ENCODE measurements around the gene PITX1.

PITX1 gene

GRCh38 chr5:135040333-135041144 is 6.5 kb upstream of the PITX1 start:
- DNase-seq = peak; percentile 81

DNA sequence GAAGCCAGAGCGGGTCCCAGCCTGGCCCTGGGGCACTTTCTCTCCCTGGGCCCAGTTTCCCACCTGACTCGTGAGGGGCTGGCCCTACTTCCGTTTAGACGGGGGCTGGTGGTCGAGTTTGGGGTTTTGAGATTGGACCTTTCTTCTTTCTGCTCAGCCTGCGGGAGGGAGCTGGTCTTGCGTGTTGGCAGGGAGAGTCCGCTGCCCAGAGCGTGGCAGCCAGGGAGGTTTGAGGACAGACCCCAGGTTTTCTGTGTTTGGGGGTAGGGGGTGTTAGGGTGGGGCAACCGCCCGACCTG is 6.0 kb upstream of the PITX1 start:
- DNase-seq = peak; percentile 64

GRCh38 chr5:135039271-135040033 is 5.4 kb upstream of the PITX1 start:
- DNase-seq = no peak

GRCh38 chr5:135038813-135039270 is 4.8 kb upstream of the PITX1 start:
- DNase-seq = peak; percentile 77

DNA sequence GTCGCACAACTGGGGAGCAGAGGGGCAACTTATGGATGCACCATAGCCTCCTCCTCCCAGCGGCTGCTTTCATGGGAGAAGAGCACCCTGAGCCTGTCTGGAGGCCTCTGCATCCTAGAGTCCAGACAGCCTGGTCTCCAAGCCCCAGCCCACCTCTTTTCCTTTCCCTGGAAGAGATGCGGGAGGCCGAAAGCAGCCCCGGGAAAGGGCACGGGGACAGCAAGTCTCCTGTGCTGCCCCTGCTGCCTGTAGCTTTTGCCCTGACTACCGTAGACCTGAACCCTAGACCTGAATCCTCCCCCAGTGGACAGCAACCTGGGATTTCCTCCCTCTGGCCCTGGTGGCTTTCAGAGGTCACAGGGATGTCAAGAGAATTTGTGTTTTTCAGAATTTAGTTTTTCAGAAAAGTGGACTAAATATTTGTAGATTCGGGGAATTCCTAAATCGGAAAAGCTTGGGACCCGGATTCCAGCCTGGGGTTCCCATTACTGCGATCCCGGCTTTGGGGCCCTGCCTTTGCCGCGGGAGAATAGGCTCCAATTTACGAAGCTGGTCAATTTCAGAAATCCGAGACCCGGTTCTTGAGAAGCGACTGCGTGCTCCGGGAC is 4.3 kb upstream of the PITX1 start:
- peak; percentile 50 for DNase-seq

DNA sequence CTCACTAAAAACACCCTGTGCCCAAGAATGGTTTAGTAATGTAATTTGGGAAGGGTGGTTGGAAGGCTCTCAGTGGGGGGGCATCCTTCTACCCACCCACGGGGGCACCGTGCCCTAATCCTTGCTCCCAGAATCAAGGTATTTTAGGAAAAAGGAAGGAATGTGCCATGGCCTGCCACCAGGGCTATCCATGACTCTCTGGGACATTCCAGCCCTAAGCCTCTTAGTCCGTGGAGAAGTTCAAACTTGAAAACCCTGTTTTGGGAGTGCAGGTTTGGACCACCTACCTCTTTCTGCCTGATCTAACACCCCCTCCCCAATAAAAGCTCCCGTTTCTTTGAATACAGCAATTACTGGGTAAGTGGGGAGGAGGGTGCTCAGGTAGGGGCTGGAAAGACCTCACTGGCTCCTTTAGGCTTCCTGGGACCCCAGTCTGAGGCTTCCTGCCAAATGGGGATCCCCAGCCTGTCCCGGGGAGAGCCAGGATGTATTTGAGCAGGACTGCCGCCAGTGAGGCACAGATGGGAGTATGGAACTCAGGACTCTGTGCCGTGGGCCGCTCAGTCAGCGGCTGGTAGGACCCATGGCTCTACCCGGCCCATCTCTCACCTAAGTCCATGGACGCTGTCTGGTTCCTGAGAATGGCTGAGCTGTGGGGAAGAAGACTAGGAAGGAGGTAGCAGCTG is 3.6 kb upstream of the PITX1 start:
- no peak for DNase-seq

DNA sequence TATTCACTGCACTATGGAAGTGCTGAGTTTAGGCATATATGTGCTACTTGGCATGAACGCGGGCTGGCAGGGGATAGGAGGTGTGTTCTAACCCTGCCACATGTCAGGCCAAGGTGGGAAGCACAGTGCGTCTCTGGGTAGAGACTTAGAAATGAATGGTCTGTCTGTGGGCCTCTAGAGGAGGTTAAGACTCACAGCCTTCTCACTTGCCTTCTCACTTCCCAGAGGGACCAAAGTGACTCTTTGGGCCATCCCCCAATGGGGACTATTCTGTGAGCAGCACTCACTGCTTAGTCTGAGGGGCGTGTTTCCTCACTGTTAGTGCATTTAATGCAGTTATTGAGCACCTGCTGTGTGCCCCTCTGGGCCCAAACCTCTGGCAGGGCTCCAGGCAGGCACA is 2.4 kb upstream of the PITX1 start:
- no peak for DNase-seq

- DNase-seq = no peak
Measured at GRCh38 chr5:135035678-135036030, 1.6 kb upstream of the PITX1 start.

DNA sequence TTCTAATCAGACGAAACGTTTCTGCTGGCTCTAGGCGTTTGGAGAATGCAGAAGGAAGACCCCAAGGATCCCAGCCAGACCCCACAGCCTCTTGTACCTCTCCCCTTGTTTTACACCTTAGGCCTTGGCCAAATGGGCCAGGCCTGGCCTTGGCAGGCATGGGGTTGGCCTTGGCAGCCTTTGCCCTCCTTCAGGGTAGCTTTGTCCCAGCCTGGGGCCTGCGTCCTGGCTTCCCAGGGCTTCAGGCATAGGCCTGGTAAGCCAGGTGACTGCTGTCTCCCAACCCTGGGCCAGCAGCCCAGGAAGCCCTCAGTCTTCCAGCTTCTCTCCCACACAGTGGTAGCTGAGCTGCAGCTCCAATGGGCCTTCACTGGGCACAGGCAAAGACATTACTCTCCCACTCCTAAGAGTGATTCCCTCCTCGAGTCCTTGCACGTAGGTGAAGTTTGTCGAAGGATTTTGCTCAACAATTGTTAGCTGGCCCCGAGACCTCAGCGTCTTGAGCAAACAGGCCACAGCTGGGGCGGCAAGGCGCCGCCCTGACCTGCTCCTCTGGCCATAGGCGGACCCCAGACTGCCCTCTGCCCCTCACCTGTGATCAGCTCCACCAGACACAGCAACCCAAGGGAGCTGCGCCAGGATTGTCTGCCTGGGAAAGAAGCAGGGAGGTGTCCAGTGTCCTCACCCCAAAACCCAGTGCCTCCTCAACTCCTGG is 1.1 kb upstream of the PITX1 start:
- no peak for DNase-seq

DNA sequence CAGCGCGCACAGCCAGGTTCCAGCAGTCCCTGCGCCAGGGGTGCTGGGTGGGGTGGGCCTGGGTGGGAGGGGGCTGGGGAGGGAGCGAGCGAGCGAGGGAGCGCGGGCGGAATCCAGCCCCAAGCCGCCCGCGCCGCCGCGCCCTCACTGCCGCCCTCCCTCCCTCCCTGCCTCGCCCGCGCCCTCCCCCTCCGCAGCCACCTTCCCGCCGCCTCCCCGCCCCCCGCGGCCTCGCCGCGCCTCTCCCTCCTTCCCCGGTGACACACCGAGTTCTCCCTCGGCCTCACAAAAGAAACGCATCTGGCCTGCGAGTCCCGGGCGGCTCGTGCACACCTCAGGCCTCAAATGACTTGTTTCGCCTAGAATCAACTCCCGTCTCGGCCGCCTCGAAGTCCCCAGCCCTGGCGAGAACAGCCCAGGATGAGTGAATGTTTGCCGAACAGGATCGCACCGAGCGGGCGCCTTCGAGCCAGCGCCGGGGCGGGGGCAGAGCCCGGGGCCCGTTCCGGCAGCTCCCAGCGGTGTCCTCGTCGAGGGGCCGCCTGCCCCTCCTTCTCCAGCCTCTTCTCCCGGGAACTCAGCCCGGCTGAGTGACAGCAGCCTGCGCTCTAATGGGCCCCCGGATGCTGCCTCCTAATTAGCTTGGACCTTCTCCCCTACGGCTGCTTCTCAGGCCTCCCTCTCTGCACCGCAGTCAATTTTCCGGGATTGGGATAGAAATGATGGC is 371 bp upstream of the PITX1 start:
- peak; percentile 83 for DNase-seq

DNA sequence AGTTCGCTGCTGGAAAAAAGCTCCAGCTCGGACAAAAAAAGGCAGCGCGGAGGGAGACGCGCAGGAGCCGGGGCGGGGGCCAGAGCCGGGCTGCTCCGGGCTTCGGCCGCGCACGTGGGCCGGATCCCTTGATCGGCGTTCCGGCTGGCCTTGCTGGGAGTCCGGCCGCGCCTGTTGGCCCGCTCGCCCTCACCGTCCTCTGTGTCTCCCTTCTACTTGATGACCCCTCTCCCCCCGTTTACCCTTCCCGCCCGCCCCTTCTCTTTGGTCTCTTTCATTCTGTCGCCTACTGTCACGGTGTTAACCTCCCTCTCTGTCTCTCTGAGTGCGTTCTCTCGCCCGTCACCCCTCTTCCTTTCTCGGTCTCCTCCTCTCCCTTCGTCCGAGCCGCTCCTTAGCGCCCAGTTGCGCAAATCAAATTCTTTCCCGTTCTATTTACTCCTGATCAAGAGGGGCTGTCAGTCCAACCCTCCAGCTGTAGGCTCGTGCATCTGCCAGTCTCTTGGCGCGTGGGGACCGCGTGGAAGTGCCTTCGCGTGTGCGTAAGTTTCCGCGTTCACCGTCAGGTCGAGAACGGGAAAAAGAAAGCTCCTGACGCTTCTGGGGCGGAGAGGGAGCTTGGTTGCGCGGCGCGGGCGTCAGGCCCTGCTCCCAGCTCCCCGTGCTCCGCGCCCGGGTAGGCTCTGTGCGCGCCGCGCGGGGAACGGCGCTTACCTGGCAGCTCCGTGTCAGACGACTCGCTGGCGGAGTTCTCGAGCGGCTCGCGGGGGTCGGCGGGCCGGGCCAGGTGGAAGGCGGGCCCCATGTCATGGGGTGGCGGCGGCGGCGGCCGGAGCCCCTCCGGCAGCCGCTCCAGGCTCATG is 798 bp downstream of the PITX1 start:
- DNase-seq = peak; percentile 84

DNA sequence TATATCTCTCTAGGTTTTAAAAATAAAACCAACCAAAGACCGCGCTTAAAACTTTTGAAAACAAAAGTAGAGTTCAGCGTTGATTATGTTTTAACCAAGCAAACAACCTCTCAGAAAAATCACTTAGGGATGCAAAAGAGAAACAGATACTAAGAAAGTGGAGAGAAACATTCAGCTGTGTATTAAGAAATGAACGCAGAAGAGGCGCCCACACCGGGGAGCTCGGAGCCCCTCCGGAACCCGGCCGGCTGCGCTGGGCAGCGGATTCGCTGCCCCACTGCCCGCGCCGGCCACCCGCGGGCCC is 1.4 kb downstream of the PITX1 start:
- no peak for DNase-seq

DNA sequence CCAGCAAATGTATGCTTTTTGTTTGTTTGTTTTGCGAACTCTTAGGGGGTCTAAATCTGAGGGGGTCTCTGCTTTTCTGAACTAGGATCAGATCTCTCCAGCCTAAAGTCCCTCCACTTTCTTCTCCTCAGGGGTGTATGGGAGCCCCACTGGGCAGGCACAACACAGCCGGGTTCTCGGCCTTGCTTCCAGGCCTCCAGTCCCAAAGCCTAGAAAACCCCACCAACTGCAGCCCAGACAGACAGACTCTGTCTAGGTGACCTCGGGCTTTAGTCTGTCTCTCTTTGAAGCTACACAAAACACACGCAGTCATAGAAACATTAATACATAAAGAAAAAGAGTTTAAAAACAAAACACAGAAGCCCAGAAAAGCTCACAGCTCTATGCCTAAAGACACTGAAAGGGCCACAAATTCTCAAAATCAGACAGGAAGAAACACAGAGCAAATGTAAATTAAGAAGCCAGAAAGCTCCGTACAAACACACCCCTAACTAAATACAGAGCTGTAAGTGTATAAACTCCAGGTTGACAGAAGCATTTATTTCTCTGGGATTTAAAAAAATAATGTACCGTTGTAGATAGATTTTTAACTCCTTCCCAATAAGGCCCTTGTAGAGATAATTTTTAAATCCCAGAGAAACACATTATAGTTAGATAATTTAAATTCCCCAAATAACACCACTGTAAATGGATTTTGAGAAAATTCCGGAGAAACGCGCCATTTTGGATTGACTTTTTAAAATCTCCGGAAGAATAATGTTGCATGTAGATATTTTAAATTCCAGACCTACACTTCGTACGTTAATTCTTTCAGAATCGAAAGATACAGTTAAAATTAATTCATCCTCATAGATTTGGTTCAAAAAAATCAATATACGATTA is 2.0 kb downstream of the PITX1 start:
- DNase-seq = no peak

- peak; percentile 82 for DNase-seq
Measured at GRCh38 chr5:135030956-135031812, 2.8 kb downstream of the PITX1 start.

DNA sequence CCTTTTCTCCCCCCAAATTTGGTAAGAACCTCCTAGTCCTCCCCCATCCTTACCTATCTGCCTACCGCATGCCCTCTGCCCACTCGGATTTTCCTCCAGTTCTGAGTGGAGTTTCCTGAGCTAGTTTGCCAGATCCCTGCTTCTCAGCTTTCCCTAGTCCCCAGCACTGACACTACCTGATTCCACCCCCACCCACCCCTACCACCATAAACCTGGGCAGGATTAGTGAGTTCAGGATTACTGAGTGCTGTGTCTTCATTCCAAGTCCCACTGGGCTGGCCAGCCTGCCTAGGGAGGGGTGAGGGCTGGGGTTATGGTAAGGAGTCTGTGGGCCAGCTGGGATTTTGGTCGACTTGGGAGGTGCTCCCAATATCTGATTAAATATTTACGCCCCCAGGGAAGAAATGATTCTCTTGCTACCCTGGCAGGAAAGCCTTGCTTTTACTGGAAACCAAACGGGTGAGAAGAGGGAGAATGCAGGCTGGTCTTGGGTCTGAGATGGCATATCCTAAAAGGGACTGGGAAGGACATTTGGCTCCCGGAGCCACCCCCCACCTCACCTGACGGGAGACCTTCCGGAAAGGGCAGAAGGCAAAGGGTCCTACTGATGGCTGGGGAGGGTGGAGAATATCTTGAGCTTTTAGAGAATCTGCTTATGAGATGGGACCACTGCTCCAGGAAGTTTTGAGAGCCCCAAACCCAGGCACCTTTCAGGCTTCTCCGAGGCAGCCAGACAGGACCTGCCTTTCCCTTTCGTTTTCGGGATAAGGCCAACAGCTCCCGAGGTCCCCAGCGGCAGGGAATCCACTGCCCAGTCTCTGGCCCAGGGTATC is 3.7 kb downstream of the PITX1 start:
- DNase-seq = no peak

DNA sequence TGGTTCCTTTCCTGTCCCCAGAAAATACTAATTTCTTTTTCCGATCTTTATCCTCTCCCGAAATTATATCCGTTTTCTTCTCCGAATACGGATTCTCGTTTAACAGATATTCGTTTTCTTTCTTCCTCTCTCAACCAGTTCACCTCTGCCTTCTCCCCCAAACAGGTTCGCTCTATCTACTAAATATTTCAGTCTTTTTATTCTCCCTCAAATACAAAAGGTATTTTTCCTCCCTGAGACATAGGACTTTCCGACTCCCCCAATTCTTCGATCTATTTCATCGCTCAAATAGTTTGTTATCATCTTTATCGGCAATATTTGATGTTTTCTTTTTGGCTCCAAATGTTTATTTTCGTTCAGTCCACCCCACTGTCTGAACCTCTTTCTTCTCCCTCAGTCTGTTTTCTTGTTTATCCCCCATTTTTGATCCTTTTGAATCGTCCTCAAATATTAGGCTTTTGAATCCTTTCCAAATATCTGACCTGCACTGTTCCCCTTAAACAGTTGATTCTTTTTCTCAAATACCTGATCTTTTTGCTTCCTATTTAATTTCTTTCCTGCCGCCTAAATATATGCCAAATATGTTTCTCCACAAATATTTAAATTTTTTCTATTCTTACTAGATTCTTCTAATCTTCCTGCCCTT is 4.4 kb downstream of the PITX1 start:
- no peak for DNase-seq

DNA sequence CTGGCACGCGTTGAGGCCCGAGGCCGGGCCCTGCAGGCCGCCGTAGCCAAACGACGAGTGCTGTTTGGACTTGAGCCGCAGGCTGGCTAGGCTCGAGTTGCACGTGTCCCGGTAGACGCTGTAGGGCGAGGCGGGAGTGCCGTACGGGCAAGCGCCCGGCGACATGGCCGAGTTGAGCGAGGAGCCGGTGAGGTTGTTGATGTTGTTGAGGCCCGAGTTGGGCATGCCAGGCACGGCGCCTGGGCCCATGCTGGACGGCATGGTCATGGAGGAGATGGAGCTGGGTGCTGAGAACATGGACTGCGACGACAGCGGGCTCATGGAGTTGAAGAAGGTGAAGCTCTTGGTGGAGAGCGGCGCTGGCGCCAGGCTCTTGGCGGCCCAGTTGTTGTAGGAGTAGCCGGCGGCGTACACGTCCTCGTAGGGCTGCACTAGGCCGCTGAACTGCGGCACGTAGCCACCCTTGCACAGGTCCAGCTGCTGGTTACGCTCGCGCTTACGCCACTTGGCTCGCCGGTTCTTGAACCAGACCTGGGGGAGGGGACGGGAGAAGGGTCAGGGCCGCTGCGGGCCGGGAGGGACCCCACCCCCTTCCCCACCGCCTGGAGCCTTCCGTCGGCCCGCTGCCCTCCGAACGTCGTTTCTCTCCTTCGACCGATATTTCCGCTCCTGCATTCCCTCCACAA is 5.1 kb downstream of the PITX1 start:
- peak; percentile 86 for DNase-seq

Data from retina (tissue), 1 donor.